Cardiac muscle cell (in vitro differentiated cells and primary cell): ENCODE data around the gene FAM20C. TPM values are rescaled to one million over a fixed set of nuclear protein-coding genes. Genes with fewer than 3 reads are reported as not detected.

ENCODE experiments used
- DNase-seq, 2 donors: peaks; one replicate each; pipeline versions ENCODE4 v3.0.0 to v3.0.0-alpha.2; 2010 to 2017; ENCODE audit warnings: low read depth in 1 of 2, low spot score in 1 of 2
- H3K27ac ChIP-seq: fragments of 200-600 bp; sonication (generic); 2 replicates; pipeline ENCODE4 v1.5.1; 2016
- H3K27me3 ChIP-seq: fragments of 200-600 bp; sonication (generic); 2 replicates; pipeline ENCODE4 v1.6.0; 2016; ENCODE audit warnings: control low read depth
- H3K36me3 ChIP-seq: fragments of 200-600 bp; sonication (generic); 2 replicates; pipeline ENCODE4 v1.5.1; 2016; ENCODE audit warnings: control low read depth
- H3K4me1 ChIP-seq: fragments of 200-600 bp; sonication (generic); 2 replicates; pipeline ENCODE4 v1.8.1; 2017; ENCODE audit warnings: low read depth, mild to moderate bottlenecking, mixed run types
- H3K4me3 ChIP-seq: fragments of 200-600 bp; sonication (generic); 2 replicates; pipeline ENCODE4 v1.5.1; 2016; ENCODE audit warnings: mild to moderate bottlenecking
- H3K9me3 ChIP-seq: fragments of 200-600 bp; sonication (generic); 2 replicates; pipeline ENCODE4 v1.5.1; 2017; ENCODE audit warnings: low read depth, mild to moderate bottlenecking, control low read depth
- polyA plus RNA-seq: library from polyadenylated mRNA; unstranded; fragments of >200 nt; fragmentation: Nextera tagmentation; extraction: Ambion mirVana; gene quantifications from 2 replicates; pipeline ENCODE4 v1.2.1, GENCODE V29; 2016
- total RNA-seq: library from RNA; depleted of rRNA; stranded (reverse); fragments of >200 nt; gene quantifications from 2 replicates; pipeline ENCODE4 v1.2.3, GENCODE V29; 2016
- TF ChIP-seq, protein P1 (sequence below): IDR thresholded peaks from 2 replicates; pipeline ENCODE4 v1.5.1; 2012; ENCODE audit warnings: low read depth, mild to moderate bottlenecking, low read length

FAM20C gene
- total and polyA plus RNA-seq, 2 experiments from 2014 or later = 4.9 to 15.7 TPM

DNA sequence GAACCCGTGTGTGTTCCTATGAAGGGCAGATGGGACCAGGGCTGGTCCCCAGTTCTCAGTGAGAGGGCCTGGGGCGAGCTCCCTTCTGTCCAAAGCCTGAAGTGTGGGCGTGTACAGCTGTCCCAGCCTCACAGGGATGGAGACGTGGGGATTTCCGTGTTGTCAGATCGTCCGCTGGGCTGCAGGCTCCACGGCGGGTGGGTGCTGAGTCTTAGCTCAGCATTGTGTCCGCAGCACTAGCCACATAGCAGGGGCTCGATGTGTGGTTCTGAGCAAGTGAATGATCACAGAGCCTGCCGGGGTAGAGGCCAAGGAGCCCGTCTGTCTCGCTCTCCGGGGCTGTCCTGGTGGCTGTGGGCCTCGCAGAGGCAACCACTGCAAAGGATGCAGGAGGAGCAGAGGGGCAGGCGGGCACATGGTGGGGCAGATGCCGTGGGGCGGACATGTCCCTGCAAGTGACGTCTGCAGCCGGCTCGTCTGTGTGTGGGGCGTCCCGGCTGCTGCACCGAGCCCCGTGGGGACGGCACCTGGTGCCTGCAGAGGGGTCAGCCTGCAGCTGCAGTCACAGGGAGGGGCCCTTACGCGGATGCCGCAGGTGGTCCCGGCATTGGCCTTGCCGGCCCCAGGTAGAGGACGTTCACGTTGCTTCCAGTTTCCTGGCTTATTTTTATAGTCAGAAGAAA is 30.9 kb downstream of the FAM20C start:
- H3K4me1 ChIP-seq = no peaks in the 10 kb centered on the region
- no peak overlapping the region for H3K4me3 ChIP-seq
- H3K27ac ChIP-seq = no peak overlapping the region
- no peaks in the 10 kb centered on the region for H3K27me3 ChIP-seq
- no peaks in the 10 kb centered on the region for H3K9me3 ChIP-seq
- TF ChIP-seq, protein P1, sequence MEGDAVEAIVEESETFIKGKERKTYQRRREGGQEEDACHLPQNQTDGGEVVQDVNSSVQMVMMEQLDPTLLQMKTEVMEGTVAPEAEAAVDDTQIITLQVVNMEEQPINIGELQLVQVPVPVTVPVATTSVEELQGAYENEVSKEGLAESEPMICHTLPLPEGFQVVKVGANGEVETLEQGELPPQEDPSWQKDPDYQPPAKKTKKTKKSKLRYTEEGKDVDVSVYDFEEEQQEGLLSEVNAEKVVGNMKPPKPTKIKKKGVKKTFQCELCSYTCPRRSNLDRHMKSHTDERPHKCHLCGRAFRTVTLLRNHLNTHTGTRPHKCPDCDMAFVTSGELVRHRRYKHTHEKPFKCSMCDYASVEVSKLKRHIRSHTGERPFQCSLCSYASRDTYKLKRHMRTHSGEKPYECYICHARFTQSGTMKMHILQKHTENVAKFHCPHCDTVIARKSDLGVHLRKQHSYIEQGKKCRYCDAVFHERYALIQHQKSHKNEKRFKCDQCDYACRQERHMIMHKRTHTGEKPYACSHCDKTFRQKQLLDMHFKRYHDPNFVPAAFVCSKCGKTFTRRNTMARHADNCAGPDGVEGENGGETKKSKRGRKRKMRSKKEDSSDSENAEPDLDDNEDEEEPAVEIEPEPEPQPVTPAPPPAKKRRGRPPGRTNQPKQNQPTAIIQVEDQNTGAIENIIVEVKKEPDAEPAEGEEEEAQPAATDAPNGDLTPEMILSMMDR = no peak
- DNase-seq = no peak
- no peaks in the 10 kb centered on the region for H3K36me3 ChIP-seq

DNA sequence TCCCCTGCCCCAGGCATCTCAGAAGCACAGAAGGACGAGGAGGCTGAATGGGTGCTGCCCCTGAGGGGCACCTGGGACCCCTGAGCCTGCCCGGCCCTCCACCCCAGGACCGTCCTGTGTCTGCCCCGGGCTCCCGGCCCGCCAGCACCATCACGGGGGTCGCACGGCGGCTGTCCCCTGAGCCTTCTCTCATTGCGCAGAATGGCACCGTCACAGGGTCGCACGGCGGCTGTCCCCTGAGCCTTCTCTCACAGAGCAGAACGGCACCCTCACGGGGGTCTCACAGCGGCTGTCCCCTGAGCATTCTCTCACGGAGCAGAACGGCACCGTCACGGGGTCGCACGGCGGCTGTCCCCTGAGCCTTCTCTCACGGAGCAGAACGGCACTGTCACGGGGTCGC is 31.5 kb downstream of the FAM20C start:
- Histone ChIP-seq H3K4me1 (no peaks in the 10 kb centered on the region), H3K36me3 (no peaks in the 10 kb centered on the region), H3K27ac (no peak overlapping the region), H3K4me3 (no peak overlapping the region), H3K9me3 (no peaks in the 10 kb centered on the region), H3K27me3 (no peaks in the 10 kb centered on the region)
- TF ChIP-seq, protein P1 = no peak
- no peak for DNase-seq

DNA sequence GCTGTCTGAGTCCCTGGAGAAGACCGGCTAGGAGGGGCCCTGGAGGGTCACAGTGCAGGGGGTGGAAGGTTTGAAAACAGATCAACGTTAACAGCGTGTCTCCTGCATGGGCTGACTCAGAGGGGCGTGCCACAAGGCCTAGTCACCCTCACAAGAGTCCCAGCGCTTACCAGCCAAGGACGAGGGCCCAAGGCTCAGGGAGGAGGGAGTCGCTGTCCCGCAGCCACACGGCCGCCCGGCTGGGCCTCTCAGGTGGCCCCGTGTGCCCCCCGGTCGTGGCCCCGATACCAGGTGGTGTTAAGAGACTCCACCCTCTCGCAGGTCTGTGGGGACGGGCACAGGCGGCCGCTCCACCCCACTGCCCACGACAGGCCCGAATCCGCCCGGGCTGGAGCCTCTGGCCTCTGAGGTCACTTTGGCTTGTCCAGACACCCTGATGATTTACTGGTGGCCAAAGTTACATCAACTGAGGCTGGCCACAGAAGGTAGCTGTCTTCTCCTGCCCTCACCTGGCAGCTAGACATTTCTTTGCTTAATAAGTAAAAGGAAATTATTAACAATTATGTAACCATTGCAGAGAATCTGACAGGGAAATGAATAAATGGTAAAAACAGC is 34.0 kb downstream of the FAM20C start:
- Histone ChIP-seq H3K36me3 (no peaks in the 10 kb centered on the region), H3K27me3 (no peaks in the 10 kb centered on the region), H3K9me3 (no peaks in the 10 kb centered on the region), H3K27ac (no peak overlapping the region), H3K4me3 (no peak overlapping the region), H3K4me1 (no peaks in the 10 kb centered on the region)
- TF ChIP-seq, protein P1 = no peak
- no peak for DNase-seq

DNA sequence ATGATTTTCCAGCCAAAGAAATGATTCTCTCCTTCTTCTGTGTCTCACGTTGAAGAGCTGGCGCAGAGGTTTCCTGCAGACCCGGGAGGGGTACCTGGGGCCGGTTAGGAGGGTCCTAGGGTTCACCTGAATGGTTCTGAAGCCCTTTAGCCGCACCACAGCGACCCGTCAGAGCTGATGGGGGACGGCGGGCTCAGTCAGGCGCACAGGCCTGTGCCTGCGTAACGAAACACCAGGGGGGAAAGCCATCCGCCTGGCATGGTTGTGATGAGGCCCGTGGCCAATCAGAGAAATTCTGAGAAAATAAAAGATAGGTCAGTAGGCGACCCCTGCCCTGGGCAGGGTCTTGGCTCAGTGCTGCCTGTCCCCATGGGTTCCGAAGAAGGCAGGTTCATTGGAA is 35.6 kb downstream of the FAM20C start:
- Histone ChIP-seq H3K9me3 (no peaks in the 10 kb centered on the region), H3K4me3 (no peak overlapping the region), H3K4me1 (no peaks in the 10 kb centered on the region), H3K27me3 (no peaks in the 10 kb centered on the region), H3K27ac (no peak overlapping the region), H3K36me3 (no peaks in the 10 kb centered on the region)
- TF ChIP-seq, protein P1 = no peak
- DNase-seq = no peak

DNA sequence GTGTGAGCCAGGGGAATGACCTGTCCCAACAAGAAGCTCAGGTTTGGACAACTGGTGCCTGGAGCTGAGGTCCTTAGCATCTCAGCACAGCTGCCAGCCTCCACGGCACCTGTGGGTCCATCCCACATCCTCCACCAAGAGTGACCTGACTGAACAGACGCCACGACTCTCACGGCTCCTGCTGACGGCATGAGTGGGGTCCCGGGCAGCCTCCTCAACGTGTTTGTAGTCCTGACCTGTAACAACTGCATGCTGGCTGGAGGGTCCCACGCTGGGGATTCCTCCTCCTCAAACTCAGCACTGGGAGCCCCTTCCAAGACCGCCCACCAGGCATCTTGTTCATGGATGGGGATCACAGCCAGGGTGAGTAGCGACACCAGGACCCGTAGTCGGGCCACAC is 36.2 kb downstream of the FAM20C start:
- TF ChIP-seq, protein P1 = no peak
- Histone ChIP-seq H3K27me3 (no peaks in the 10 kb centered on the region), H3K36me3 (no peaks in the 10 kb centered on the region), H3K27ac (no peak overlapping the region), H3K4me3 (no peak overlapping the region), H3K4me1 (no peaks in the 10 kb centered on the region), H3K9me3 (no peaks in the 10 kb centered on the region)
- DNase-seq = no peak
